CD4-positive, alpha-beta T cell treated with Interleukin-10 for 1 hour (primary cell): ENCODE data around the gene WDR54.
"Not testable (repeated sequence)": the region's sequence is repeated elsewhere in the genome, so short reads cannot be mapped to it uniquely, and the experiment has no call there.

Experiments used
- DNase-seq: peaks from one replicate; pipeline ENCODE4 v3.0.0-alpha.2; 2020

Gene WDR54

GRCh38 chr2:74407682-74408081 lies 13.8 kb upstream of the WDR54 start:
- DNase-seq = no peak

- no peak for DNase-seq
These were observed 8.4 kb upstream of the WDR54 start for GRCh38 chr2:74413001-74413698.

GRCh38 chr2:74414441-74414840 lies 7.1 kb upstream of the WDR54 start:
- DNase-seq = no peak

- DNase-seq = no peak
These were observed 6.4 kb upstream of the WDR54 start for GRCh38 chr2:74414881-74415761.

GRCh38 chr2:74415762-74416395 lies 5.7 kb upstream of the WDR54 start:
- no peak for DNase-seq

GRCh38 chr2:74416778-74417177 lies 4.8 kb upstream of the WDR54 start:
- DNase-seq = peak; percentile 26

GRCh38 chr2:74417197-74417596 lies 4.3 kb upstream of the WDR54 start:
- no peak for DNase-seq

- no peak for DNase-seq
These were observed 3.8 kb upstream of the WDR54 start for GRCh38 chr2:74417763-74418162.

GRCh38 chr2:74418312-74418711 lies 3.2 kb upstream of the WDR54 start:
- DNase-seq = no peak

- no peak for DNase-seq
These were observed 2.2 kb upstream of the WDR54 start for GRCh38 chr2:74419345-74419744.

- no peak for DNase-seq
These were observed 1.5 kb upstream of the WDR54 start for GRCh38 chr2:74420006-74420405.

GRCh38 chr2:74420443-74421103 lies 957 bp upstream of the WDR54 start:
- DNase-seq = not testable (repeated sequence)

- DNase-seq = no peak
These were observed 1.9 kb downstream of the WDR54 start for GRCh38 chr2:74423231-74424095.

GRCh38 chr2:74424139-74424992 lies 2.8 kb downstream of the WDR54 start:
- no peak for DNase-seq

GRCh38 chr2:74424995-74425406 lies 3.5 kb downstream of the WDR54 start:
- no peak for DNase-seq

- DNase-seq = no peak
These were observed 4.0 kb downstream of the WDR54 start for GRCh38 chr2:74425523-74425922.

GRCh38 chr2:74426181-74426758 lies 4.7 kb downstream of the WDR54 start:
- DNase-seq = no peak

- DNase-seq = no peak
These were observed 6.0 kb downstream of the WDR54 start for GRCh38 chr2:74427551-74427950.

- no peak for DNase-seq
These were observed 7.1 kb downstream of the WDR54 start for GRCh38 chr2:74428675-74429074.
